ENCODE data around the gene KRTAP22-2.

Gene KRTAP22-2

GRCh38 chr21:30590297-30590696, at the start of gene KRTAP22-2:
Gene KRTAP22-2, minus strand, starts transcription at chr21:30590397.
- DNase-seq: no peak

DNA sequence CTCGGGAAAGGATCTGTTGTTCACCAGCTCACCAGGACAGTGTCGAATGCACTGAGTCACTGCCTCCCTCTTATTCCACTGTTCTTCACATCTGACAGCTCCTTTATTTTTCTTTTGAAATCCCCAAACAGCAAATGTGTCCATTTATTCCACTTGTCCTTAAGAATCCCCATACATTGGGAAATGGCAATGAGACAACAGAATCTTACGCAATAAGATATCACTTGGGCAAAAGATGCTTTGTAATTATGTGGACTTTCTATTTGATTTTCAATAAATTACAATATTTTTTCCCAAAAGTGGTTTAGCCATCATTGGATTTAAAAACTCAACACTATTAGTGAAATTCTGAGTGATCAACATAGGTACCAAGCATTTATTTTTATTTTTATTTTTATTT, 48.5 kb upstream of the KRTAP22-2 start:
- DNase-seq: no peak

DNA sequence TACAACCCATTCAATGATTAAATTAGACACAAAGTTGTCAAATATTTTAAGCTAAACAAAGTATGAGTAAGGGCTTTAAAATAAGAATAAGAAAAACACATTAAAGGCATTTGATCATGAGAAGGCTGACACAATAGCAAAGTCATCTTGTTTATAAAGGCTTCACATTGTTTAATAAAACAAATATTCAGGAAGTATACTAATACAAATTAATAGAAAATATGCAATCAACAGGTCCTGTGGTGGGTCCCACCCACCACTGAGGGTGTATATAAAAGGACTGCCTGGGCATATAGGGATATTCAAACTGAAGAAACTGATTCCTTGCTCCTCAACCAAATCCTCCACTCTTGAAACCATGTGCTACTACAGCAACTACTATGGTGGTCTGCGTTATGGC, 44.7 kb upstream of the KRTAP22-2 start, which contains the start of gene KRTAP20-2:
KRTAP20-2 (plus strand) TSS at position 301 of the 400 bp plus-strand sequence; CDS start at position 359, 58 bp downstream.
- no peak for DNase-seq

DNA sequence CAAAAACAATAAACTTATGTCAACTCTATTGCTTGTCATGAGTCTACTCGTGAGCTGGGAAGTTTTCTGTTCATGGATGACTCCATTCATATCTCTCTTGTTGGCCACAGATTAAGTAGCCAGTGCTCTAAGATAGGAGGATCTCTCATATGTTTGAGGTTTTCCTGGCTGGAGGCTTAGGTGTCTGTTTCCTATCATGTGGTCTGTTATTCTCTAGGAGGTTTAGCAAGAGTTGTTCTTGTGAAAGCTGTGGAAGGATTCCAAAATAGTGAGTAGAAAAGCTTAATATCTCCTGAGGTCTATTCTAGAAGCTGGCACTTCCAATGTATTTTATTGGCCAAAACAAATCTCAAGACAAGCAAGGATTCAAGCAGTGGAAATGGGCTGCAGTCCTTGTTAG, 39.0 kb upstream of the KRTAP22-2 start:
- no peak for DNase-seq

DNA sequence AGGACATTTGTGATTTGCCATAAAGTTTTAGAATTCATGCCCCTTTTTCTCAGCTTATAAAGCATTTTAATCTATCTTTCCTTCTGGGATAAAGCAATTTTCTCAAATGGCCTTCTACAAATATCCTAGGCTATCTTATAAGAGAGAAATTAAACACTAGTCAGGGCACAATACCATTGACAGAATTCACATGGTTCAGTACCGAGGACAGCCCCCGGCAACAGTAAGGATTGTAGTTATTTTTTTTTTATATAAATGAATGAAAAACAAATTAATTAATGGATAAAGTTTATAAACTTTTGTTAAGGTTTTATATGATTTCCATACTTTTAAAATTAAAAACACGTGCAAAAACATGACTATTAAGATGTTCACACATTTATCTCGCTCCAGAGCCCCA, 37.9 kb upstream of the KRTAP22-2 start:
- DNase-seq: no peak

GRCh38 chr21:30625449-30626165, 35.4 kb upstream of the KRTAP22-2 start:
- DNase-seq: no peak

GRCh38 chr21:30623362-30623761, 33.2 kb upstream of the KRTAP22-2 start:
- no peak for DNase-seq

- no peak for DNase-seq
Measured at GRCh38 chr21:30620522-30620921, 30.3 kb upstream of the KRTAP22-2 start, which contains the start of gene KRTAP20-4. Gene KRTAP20-4, plus strand, starts transcription at chr21:30620627.

GRCh38 chr21:30620080-30620479, 29.9 kb upstream of the KRTAP22-2 start:
- no peak for DNase-seq

DNA sequence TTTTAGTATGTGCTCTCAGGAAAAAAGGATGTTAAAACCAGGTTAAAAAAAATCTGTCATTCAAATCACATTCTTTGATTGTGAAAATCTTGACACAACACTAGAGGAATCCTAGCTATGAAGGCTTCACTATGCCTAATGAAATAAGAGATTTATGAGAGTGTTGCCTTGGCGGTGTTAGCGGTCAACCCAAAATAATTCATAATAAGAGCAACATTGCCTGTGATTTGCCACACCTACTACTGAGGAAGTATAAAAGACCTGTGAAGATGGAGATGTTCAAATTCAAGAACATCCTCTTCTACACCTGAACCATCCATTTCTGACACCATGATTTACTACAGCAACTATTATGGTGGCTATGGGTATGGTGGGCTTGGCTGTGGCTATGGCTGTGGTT, 25.9 kb upstream of the KRTAP22-2 start, which contains the start of gene KRTAP20-1:
KRTAP20-1 (plus strand) TSS at position 301 of the 400 bp plus-strand sequence; CDS start at position 331, 30 bp downstream.
- DNase-seq: no peak

DNA sequence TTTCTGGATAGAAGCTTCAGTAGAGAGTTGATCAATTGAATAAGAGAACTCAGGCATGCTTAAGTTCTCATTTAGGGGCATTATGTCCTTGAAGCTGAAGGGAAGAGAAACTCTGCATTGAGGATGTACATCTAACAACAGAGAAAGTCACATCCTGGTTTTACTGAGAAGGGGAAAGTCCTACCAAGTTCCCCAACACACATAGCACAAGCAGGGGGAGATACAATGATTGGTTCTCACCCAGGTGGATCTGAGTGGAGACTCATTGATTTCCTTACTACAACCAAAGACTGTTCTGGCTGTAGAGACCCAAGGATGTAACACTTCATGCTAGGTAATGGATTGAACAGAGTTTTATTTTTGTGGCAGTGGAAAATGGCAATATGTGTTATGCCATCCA, 25.0 kb upstream of the KRTAP22-2 start:
- DNase-seq: no peak

DNA sequence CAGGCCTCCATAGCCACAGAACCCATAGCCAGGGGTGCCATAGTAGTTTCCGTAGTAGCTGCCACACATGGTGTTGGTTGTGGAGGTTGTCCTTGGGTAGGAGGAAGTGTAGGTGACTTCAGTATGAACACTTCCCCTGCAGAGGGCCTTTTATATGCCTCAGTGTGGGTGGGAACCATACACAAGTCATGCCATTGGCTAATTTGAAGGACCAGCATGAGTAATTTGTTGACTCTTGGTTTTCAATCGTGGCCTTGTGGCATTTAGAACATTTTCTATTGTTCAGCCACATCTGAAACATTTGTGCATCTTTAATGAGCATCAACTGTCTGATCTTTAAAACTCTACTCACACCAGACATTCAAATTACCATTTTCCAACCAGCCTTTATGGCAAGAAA, 23.6 kb upstream of the KRTAP22-2 start, which contains the start of gene KRTAP6-1:
KRTAP6-1 (minus strand) TSS at position 95 of the 400 bp plus-strand sequence; CDS start at position 69, 26 bp downstream.
- DNase-seq: no peak

GRCh38 chr21:30612132-30612531, 21.9 kb upstream of the KRTAP22-2 start:
- DNase-seq: no peak

- DNase-seq: no peak
Measured at GRCh38 chr21:30605968-30606367, 15.8 kb upstream of the KRTAP22-2 start.

GRCh38 chr21:30600787-30601186, 10.6 kb upstream of the KRTAP22-2 start, which contains the start of gene KRTAP22-1:
Gene KRTAP22-1, plus strand, starts transcription at chr21:30601087.
- no peak for DNase-seq

GRCh38 chr21:30598802-30599201, 8.6 kb upstream of the KRTAP22-2 start, which contains the start of gene KRTAP6-2:
Gene KRTAP6-2, minus strand, starts transcription at chr21:30598902. Its CDS starts 28 bp downstream, at chr21:30598874.
- no peak for DNase-seq

DNA sequence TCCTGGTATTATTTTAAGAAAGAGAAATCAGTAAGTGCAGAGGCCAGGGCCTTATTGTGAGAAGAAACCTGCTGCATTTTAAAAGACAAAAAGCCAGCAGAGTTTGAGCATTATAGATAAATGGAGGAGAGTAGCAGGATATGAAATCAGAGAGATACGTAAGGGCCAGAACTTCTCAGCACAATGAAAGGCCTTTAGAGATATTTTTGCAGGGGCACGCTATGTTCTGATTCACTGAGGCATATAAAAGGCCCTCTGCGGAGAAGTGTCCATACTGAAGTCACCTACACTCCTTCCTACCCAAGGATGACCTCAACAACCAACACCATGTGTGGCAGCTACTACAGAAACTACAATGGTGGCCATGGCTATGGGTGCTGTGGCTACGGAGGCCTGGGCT, 1.9 kb upstream of the KRTAP22-2 start, which contains the start of gene KRTAP6-3:
KRTAP6-3 (plus strand) TSS at position 301 of the 400 bp plus-strand sequence; CDS start at position 307, 6 bp downstream.
- no peak for DNase-seq

DNA sequence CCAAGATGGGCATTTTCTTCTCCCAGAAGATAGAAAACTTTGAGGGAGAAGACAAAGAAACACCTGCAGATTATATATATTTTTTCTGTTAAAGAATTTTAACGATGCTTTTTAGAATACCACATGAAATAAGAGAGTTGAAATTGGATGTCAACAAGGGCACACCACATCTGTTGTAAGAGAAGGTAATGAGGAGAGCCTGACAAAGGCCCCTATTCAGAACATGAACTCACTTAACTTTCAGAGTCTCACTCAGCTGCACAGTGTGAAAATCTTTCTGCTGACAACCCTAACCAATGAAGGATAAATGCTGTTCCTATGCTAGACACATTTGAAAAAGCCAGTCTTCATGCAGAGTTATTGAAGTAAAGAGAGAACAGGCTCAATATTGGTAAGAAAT, 7.3 kb downstream of the KRTAP22-2 start:
- no peak for DNase-seq

- no peak for DNase-seq
Measured at GRCh38 chr21:30580132-30580531, 10.1 kb downstream of the KRTAP22-2 start.

- DNase-seq: no peak
Measured at GRCh38 chr21:30579346-30579745, 10.9 kb downstream of the KRTAP22-2 start.

DNA sequence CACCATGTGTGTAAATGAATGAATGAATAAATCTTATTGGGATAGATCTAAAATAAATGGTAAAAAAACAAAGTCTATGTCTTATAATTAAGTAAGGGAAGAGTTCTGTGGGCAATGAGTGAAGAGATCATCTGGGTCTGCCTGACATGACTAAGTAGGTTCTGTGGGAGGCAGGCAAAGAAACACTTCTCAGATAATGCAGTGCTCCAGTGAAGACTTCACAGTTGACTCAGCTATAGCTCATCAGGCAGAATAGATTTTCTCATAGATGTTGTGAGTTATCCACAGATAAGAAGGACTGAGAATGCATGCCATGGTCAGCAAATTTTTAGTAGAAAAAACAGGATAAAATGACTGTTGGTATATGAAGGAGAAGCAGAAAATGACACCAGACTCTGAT, 12.4 kb downstream of the KRTAP22-2 start:
- DNase-seq: no peak

GRCh38 chr21:30567617-30568016, 22.6 kb downstream of the KRTAP22-2 start:
- DNase-seq: no peak

- no peak for DNase-seq
Measured at GRCh38 chr21:30563630-30564029, 26.6 kb downstream of the KRTAP22-2 start.

DNA sequence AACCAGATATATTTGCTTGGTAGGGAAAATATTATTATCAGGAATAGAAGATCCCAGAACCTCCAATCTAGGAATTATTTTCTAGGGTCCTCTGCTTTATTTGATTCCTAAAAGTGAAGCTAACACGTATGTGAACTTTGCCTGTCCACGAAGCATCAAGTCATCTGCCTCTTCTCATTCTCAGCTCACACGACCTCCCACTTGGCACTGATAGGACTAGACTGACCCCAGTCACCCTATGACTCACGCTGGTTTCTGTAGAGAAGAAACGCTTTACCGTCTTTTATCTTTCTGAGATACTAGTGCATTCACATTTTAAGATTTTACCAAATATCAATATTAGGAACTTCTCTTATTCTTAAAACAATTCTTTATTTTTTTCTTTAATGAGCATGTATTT, 27.1 kb downstream of the KRTAP22-2 start:
- no peak for DNase-seq
